Pancreas (tissue), 8 donors: ENCODE data around the gene CNIH4. TPM values are rescaled to one million over a fixed set of nuclear protein-coding genes. Genes with fewer than 3 reads are reported as not detected.

Source experiments
- microRNA-seq, 2 donors: library from miRNA; unstranded; fragments of <30 nt; microRNA quantifications; one replicate each; pipeline versions ENCODE4 to v1.1.0, GENCODE V29; 2019 to 2020
- polyA plus RNA-seq, 2 donors: library from polyadenylated mRNA; stranded (reverse); fragments of 200-250 nt; gene quantifications; one replicate each; pipeline ENCODE4 v1.2.3, GENCODE V29; 2013
- total RNA-seq, 6 donors: library from RNA; stranded (reverse); fragmentation: NEBNext Ultra II Directional in 4 of 6; extraction: Animal tissue kit (Norgen Biotek cat#: 25700) in 4 of 6; gene quantifications; one replicate each; pipeline versions ENCODE4 v1.2.1 to v1.2.4, GENCODE V29; 2021 to 2023
- donor health status: healthy with polysubstance abuse.
- donor health status: DM: no; HTN: no; CAD: no; lungs with moderate emphysema.
- donor health status: DM: no; HTN: no; CAD: no.
- donor health status: Bipolar disorder and iron deficiency.
- donor health status: DM: yes; HTN: yes; CAD: no.
- donor health status: DM: no; HTN: no; CAD: no.
- donor health status: DM: no; HTN: no; CAD: no.
- donor health status: DM: yes; HTN: yes; CAD: no.

CNIH4 gene
- total and polyA plus RNA-seq, 8 donors = 8.0 to 17.9 (median 13.9) TPM

Small RNA genes lying within 50 kb of the gene (microRNA-seq; reads per million reads assigned to microRNA genes)
- gene MIR4742 = 1.2 to 1.8 reads per million in 2 donors

Other genes starting within 250 kb of the CNIH4 start
- 10 to 100 TPM in 4 of 6 donors, 1 to 10 TPM in 2; 9.2 to 14.9 (median 13.0) TPM for gene FBXO28, start 242.8 kb upstream of the CNIH4 start, total RNA-seq
- 1 to 10 TPM; 4.9 to 6.5 TPM for gene FBXO28, start 242.8 kb upstream of the CNIH4 start, polyA plus RNA-seq
- 10 to 100 TPM in 5 of 6 donors, 1 to 10 TPM in 1; 9.7 to 22.3 (median 11.0) TPM for gene DEGS1, start 173.6 kb upstream of the CNIH4 start, total RNA-seq
- gene DEGS1, start 173.6 kb upstream of the CNIH4 start, polyA plus RNA-seq = 10 to 100 TPM in 1 of 2 donors, 1 to 10 TPM in 1; 9.0 to 22.7 TPM
- gene NVL, start 26.7 kb upstream of the CNIH4 start, total RNA-seq = 10 to 100 TPM in 4 of 6 donors, 1 to 10 TPM in 2; 9.6 to 13.6 (median 12.3) TPM
- gene NVL, start 26.7 kb upstream of the CNIH4 start, polyA plus RNA-seq = 10 to 100 TPM; 33.3 to 35.9 TPM
- 10 to 100 TPM; 17.6 to 40.9 (median 23.4) TPM for gene WDR26, start 77.9 kb downstream of the CNIH4 start, total RNA-seq
- 10 to 100 TPM; 20.5 to 22.5 TPM for gene WDR26, start 77.9 kb downstream of the CNIH4 start, polyA plus RNA-seq